ENCODE data around the gene OR1B1.

GRCh38 chr9:122672481-122672880 is 15.1 kb upstream of the OR1B1 start:
- no peak for TF ChIP-seq CTCF (conservative IDR thresholded peaks at IDR 0.05)
- no peak for TF ChIP-seq EZH2 (IDR thresholded peaks at IDR 0.05; ENCODE audit: low read depth)

Measured in PC-9 (cell line).